ENCODE results near the gene ZNF565. TPM values are rescaled to one million over a fixed set of nuclear protein-coding genes. Genes with fewer than 3 reads are reported as not detected.

ZNF565 gene
- total and polyA plus RNA-seq, 10 of the 15 experiments (the other 5 are each of a cell fraction or from before 2014, with no cell fraction given): 0.72 to 2.2 (median 1.8) TPM

DNA sequence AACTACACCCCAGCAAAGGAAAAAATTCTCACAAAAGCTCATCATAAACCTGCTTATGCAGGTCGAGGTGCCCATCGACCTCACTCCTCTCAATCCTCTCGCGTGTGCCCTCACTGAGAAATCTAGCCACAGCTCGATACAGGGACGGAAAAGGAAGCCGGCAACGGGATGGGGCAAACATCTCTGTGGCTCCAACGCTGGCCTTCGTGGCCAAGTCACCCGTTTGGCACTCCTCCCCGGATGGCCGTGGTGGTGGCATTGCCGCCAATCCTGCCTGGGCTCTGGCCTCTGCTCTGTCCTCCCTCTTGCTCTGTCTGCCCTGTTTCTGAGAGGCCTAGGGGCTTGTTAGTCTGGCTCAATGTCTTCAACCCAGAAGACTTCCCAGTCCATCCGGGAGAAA, 41.6 kb upstream of the ZNF565 start (continued):
- TF ChIP-seq, protein P1, sequence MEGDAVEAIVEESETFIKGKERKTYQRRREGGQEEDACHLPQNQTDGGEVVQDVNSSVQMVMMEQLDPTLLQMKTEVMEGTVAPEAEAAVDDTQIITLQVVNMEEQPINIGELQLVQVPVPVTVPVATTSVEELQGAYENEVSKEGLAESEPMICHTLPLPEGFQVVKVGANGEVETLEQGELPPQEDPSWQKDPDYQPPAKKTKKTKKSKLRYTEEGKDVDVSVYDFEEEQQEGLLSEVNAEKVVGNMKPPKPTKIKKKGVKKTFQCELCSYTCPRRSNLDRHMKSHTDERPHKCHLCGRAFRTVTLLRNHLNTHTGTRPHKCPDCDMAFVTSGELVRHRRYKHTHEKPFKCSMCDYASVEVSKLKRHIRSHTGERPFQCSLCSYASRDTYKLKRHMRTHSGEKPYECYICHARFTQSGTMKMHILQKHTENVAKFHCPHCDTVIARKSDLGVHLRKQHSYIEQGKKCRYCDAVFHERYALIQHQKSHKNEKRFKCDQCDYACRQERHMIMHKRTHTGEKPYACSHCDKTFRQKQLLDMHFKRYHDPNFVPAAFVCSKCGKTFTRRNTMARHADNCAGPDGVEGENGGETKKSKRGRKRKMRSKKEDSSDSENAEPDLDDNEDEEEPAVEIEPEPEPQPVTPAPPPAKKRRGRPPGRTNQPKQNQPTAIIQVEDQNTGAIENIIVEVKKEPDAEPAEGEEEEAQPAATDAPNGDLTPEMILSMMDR (IDR thresholded peaks at IDR 0.05 in 2 of 3, conservative IDR thresholded peaks at IDR 0.05 in 1 of 3; ENCODE audit: control insufficient read depth in 2 of 3, extremely low read depth in 1 of 3, insufficient read depth in 1 of 3, low read depth in 3 of 3, low read length in 3 of 3): no peak
- no peak for TF ChIP-seq NFYA (IDR thresholded peaks at IDR 0.05; ENCODE audit: borderline replicate concordance, low read depth, low read length)

- CTCF ChIA-PET: no interaction called here
- DNase-seq (ENCODE audit: low read depth, low spot score) (no peak), FAIRE-seq (no peak), ATAC-seq (no peak)
- H3K9ac ChIP-seq (ENCODE audit: control insufficient read depth, insufficient read depth, low read length): no peak overlapping the region
- in situ Hi-C loops (cut with MboI) (no loop called here), intact Hi-C loops (cut with micrococcal nuclease; ENCODE audit: unreplicated experiment) (no loop called here)
- H3K27ac ChIP-seq (ENCODE audit: control insufficient read depth, insufficient read depth): no peak overlapping the region
- no peaks in the 10 kb centered on the region for H3K79me2 ChIP-seq (ENCODE audit: control insufficient read depth, insufficient read depth, low read length)
- RAD21 ChIA-PET (ENCODE audit: unreplicated experiment): no interaction called here
- WGBS (ENCODE audit: insufficient coverage, insufficient replicate concordance, low lambda C conversion rate, missing lambda C conversion rate): 85% methylated on average over 28 of the region's 28 CpGs
- H3K4me3 ChIP-seq: no peak overlapping the region
- POLR2A ChIA-PET: no interaction called here
- H2AFZ ChIP-seq (ENCODE audit: control insufficient read depth, low read depth, low read length): no peak overlapping the region
- H4K20me1 ChIP-seq (ENCODE audit: control insufficient read depth, insufficient read depth): no peaks in the 10 kb centered on the region
- no peaks in the 10 kb centered on the region for H3K36me3 ChIP-seq (ENCODE audit: control insufficient read depth in 2 of 2, insufficient read depth in 2 of 2, low read length in 1 of 2)
- BruUV-seq (replicated peaks): no TSS peak
- SMC1A ChIA-PET (ENCODE audit: uncharacterized antibody, unreplicated experiment): no interaction called here
- H3K9me3 ChIP-seq (replicated peaks; ENCODE audit: control insufficient read depth, insufficient read depth, low read length): no peaks in the 10 kb centered on the region; the same call in 2 of the 3 replicates
- H3K4me1 ChIP-seq (ENCODE audit: control insufficient read depth, insufficient read depth, low read length): no peaks in the 10 kb centered on the region
- no peaks in the 10 kb centered on the region for H3K27me3 ChIP-seq (replicated peaks in 1 of 2; ENCODE audit: control insufficient read depth in 2 of 2, insufficient read depth in 2 of 2, low read length in 1 of 2)
- no peak overlapping the region for H3K4me2 ChIP-seq (ENCODE audit: control insufficient read depth, insufficient read depth)
- no peak for TF ChIP-seq SIN3A (IDR thresholded peaks at IDR 0.05; ENCODE audit: low read depth, low read length)
- no peak for TF ChIP-seq NFXL1 (IDR thresholded peaks at IDR 0.05; ENCODE audit: borderline replicate concordance)
- TF ChIP-seq STAT1 (conservative IDR thresholded peaks at IDR 0.05): no peak
- no peak for TF ChIP-seq SP1 (IDR thresholded peaks at IDR 0.05; ENCODE audit: low read depth, low read length)
- no peak for TF ChIP-seq MYC (IDR thresholded peaks at IDR 0.05; ENCODE audit: insufficient read depth, insufficient read length, insufficient replicate concordance, low read length, severe bottlenecking)
- TF ChIP-seq ATF7 (IDR thresholded peaks at IDR 0.05; ENCODE audit: low read depth): no peak
- no peak for TF ChIP-seq HDAC2 (IDR thresholded peaks at IDR 0.05)
- TF ChIP-seq, protein P2, sequence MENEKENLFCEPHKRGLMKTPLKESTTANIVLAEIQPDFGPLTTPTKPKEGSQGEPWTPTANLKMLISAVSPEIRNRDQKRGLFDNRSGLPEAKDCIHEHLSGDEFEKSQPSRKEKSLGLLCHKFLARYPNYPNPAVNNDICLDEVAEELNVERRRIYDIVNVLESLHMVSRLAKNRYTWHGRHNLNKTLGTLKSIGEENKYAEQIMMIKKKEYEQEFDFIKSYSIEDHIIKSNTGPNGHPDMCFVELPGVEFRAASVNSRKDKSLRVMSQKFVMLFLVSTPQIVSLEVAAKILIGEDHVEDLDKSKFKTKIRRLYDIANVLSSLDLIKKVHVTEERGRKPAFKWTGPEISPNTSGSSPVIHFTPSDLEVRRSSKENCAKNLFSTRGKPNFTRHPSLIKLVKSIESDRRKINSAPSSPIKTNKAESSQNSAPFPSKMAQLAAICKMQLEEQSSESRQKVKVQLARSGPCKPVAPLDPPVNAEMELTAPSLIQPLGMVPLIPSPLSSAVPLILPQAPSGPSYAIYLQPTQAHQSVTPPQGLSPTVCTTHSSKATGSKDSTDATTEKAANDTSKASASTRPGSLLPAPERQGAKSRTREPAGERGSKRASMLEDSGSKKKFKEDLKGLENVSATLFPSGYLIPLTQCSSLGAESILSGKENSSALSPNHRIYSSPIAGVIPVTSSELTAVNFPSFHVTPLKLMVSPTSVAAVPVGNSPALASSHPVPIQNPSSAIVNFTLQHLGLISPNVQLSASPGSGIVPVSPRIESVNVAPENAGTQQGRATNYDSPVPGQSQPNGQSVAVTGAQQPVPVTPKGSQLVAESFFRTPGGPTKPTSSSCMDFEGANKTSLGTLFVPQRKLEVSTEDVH (IDR thresholded peaks at IDR 0.05; ENCODE audit: low read depth, partially characterized antibody): no peak
- TF ChIP-seq, protein P3, sequence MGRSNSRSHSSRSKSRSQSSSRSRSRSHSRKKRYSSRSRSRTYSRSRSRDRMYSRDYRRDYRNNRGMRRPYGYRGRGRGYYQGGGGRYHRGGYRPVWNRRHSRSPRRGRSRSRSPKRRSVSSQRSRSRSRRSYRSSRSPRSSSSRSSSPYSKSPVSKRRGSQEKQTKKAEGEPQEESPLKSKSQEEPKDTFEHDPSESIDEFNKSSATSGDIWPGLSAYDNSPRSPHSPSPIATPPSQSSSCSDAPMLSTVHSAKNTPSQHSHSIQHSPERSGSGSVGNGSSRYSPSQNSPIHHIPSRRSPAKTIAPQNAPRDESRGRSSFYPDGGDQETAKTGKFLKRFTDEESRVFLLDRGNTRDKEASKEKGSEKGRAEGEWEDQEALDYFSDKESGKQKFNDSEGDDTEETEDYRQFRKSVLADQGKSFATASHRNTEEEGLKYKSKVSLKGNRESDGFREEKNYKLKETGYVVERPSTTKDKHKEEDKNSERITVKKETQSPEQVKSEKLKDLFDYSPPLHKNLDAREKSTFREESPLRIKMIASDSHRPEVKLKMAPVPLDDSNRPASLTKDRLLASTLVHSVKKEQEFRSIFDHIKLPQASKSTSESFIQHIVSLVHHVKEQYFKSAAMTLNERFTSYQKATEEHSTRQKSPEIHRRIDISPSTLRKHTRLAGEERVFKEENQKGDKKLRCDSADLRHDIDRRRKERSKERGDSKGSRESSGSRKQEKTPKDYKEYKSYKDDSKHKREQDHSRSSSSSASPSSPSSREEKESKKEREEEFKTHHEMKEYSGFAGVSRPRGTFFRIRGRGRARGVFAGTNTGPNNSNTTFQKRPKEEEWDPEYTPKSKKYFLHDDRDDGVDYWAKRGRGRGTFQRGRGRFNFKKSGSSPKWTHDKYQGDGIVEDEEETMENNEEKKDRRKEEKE (IDR thresholded peaks at IDR 0.05): no peak
- TF ChIP-seq TAF1 (IDR thresholded peaks at IDR 0.05; ENCODE audit: borderline replicate concordance, low read depth, low read length): no peak
- no peak for TF ChIP-seq TARDBP (IDR thresholded peaks at IDR 0.05; ENCODE audit: borderline replicate concordance)
- TF ChIP-seq, protein P4, sequence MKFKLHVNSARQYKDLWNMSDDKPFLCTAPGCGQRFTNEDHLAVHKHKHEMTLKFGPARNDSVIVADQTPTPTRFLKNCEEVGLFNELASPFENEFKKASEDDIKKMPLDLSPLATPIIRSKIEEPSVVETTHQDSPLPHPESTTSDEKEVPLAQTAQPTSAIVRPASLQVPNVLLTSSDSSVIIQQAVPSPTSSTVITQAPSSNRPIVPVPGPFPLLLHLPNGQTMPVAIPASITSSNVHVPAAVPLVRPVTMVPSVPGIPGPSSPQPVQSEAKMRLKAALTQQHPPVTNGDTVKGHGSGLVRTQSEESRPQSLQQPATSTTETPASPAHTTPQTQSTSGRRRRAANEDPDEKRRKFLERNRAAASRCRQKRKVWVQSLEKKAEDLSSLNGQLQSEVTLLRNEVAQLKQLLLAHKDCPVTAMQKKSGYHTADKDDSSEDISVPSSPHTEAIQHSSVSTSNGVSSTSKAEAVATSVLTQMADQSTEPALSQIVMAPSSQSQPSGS (IDR thresholded peaks at IDR 0.05; ENCODE audit: low read length): no peak
These were observed 40.9 kb upstream of the ZNF565 start for GRCh38 chr19:36255316-36255715.
